ENCODE results near the gene NHLRC1.
"Not testable (repeated sequence)": the region's sequence is repeated elsewhere in the genome, so short reads cannot be mapped to it uniquely, and the experiment has no call there.

The NHLRC1 gene

DNA sequence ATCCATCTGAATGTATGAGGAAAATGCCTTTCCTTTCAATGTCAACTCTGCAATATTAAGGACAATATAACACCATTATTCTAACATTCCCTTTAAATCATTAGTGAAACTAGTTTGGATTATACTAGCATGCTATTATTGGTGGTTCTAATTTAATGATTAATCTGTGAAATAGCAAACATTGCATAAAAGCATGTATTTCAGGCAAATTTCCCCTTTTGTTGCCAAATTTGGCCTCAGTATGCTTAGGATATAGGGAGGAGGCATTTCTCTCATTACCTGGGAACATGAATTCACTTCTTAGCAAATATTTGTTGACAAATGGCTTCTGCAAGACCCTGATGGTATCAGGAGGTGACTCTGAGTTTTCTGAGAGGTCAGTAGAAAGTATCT is 30.8 kb upstream of the NHLRC1 start:
- Histone ChIP-seq H3K27ac (replicated peaks; ENCODE audit: low read length) (no peak overlapping the region), H3K4me3 (ENCODE audit: low read length in 2 of 2) (no peak overlapping the region), H3K9ac (ENCODE audit: low read depth, low read length, poor library complexity) (no peak overlapping the region), H3K79me1 (ENCODE audit: low read depth, low read length) (no peaks in the 10 kb centered on the region), H3K4me2 (ENCODE audit: insufficient read depth, low read length, poor library complexity, severe bottlenecking) (no peak overlapping the region), H3K4me1 (ENCODE audit: control insufficient read depth in 2 of 2, insufficient read depth in 1 of 2, low read depth in 1 of 2, low read length in 2 of 2) (peaks cover 4 to 5% of the 10 kb centered on the region in 2 donors), H4K91ac (ENCODE audit: low read depth, low read length, poor library complexity) (no peak overlapping the region), H3K18ac (ENCODE audit: low read length) (no peak overlapping the region), H3K36me3 (replicated peaks in 1 of 2; ENCODE audit: control insufficient read depth in 2 of 2, insufficient read depth in 2 of 2, low read length in 2 of 2) (no peaks in the 10 kb centered on the region), H3K14ac (ENCODE audit: low read length) (no peak overlapping the region), H2BK15ac (ENCODE audit: low read length) (no peak overlapping the region), H2BK12ac (ENCODE audit: low read length) (no peak overlapping the region), H3K9me3 (replicated peaks in 1 of 2; ENCODE audit: control insufficient read depth in 2 of 2, insufficient read depth in 1 of 2, low read depth in 1 of 2, low read length in 2 of 2) (no peaks in the 10 kb centered on the region), H2AFZ (ENCODE audit: low read length) (peak overlapping the region; percentile 41), H3K27me3 (ENCODE audit: control insufficient read depth in 3 of 3, insufficient read depth in 3 of 3, low read depth in 1 of 3, low read length in 3 of 3) (no peaks in the 10 kb centered on the region), H2BK5ac (ENCODE audit: low read length) (no peak overlapping the region), H2AK5ac (ENCODE audit: low read depth, low read length) (no peak overlapping the region), H4K8ac (ENCODE audit: low read depth, low read length) (no peak overlapping the region), H3K4ac (ENCODE audit: low read length) (no peak overlapping the region), H3K23ac (ENCODE audit: low read depth, low read length, poor library complexity) (no peak overlapping the region), H2BK120ac (ENCODE audit: low read depth, low read length) (no peak overlapping the region)
- no peak for DNase-seq (ENCODE audit: low spot score)

DNA sequence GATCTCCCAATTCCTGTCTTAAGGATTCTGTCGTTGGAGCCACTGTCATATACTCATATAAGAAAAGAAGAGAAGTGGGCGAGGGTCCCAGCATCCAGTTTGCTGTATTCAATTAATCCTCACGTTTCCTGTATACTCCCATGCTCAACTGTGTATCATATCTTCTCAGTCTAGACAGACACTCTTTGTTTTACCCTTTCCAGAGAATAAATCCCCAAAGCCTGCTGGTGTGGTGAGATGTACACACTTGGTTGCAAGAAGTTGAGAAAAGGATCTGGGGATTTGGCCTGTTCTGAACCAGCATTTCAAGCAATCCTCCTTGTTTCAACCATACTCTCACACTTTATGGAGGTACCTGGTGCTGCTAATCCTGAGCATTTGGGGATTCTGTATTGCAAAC is 29.3 kb upstream of the NHLRC1 start:
- Histone ChIP-seq H2BK15ac (ENCODE audit: low read length) (no peak overlapping the region), H3K23ac (ENCODE audit: low read depth, low read length, poor library complexity) (no peak overlapping the region), H3K27me3 (ENCODE audit: control insufficient read depth in 3 of 3, insufficient read depth in 3 of 3, low read depth in 1 of 3, low read length in 3 of 3) (no peaks in the 10 kb centered on the region), H3K4me1 (ENCODE audit: control insufficient read depth in 2 of 2, insufficient read depth in 1 of 2, low read depth in 1 of 2, low read length in 2 of 2) (peaks cover 4 to 5% of the 10 kb centered on the region in 2 donors), H2AK5ac (ENCODE audit: low read depth, low read length) (no peak overlapping the region), H2BK120ac (ENCODE audit: low read depth, low read length) (no peak overlapping the region), H3K9me3 (replicated peaks in 1 of 2; ENCODE audit: control insufficient read depth in 2 of 2, insufficient read depth in 1 of 2, low read depth in 1 of 2, low read length in 2 of 2) (no peaks in the 10 kb centered on the region), H2BK12ac (ENCODE audit: low read length) (no peak overlapping the region), H3K14ac (ENCODE audit: low read length) (no peak overlapping the region), H4K8ac (ENCODE audit: low read depth, low read length) (no peak overlapping the region), H3K4me2 (ENCODE audit: insufficient read depth, low read length, poor library complexity, severe bottlenecking) (no peak overlapping the region), H3K9ac (ENCODE audit: low read depth, low read length, poor library complexity) (no peak overlapping the region), H3K4me3 (ENCODE audit: low read length in 2 of 2) (no peak overlapping the region), H4K91ac (ENCODE audit: low read depth, low read length, poor library complexity) (no peak overlapping the region), H3K4ac (ENCODE audit: low read length) (no peak overlapping the region), H3K36me3 (replicated peaks in 1 of 2; ENCODE audit: control insufficient read depth in 2 of 2, insufficient read depth in 2 of 2, low read length in 2 of 2) (no peaks in the 10 kb centered on the region), H2BK5ac (ENCODE audit: low read length) (no peak overlapping the region), H2AFZ (ENCODE audit: low read length) (no peak overlapping the region), H3K18ac (ENCODE audit: low read length) (no peak overlapping the region), H3K27ac (replicated peaks; ENCODE audit: low read length) (no peak overlapping the region), H3K79me1 (ENCODE audit: low read depth, low read length) (no peaks in the 10 kb centered on the region)
- no peak for DNase-seq (ENCODE audit: low spot score)
- no CpG with 5 or more reads among the region's 3 CpGs for WGBS, 2 donors (ENCODE audit: extremely low coverage in 2 of 2, insufficient read length in 2 of 2, insufficient replicate concordance in 1 of 2)

DNA sequence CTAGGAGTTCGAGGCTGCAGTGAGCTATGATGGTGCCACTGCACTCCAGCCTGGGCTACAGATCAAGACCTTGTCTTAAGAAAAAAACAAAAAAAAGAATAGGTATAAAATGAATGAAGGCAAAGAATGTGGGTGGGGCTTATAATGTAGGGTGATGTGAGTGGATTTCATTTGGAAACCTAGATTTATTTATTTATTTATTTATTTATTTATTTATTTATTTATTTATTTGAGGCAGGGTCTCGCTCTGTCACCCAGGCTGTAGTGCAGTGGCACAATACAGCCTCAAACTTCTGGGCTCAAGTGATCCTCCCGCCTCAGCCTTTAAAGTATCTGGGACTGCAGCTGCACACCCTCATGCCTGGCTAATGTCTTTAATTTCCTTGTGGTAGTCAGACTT is 28.9 kb upstream of the NHLRC1 start:
- H3K27ac ChIP-seq (replicated peaks; ENCODE audit: low read length); H2AK5ac ChIP-seq (ENCODE audit: low read depth, low read length); H3K14ac ChIP-seq (ENCODE audit: low read length); H3K27me3 ChIP-seq (ENCODE audit: control insufficient read depth in 3 of 3, insufficient read depth in 3 of 3, low read depth in 1 of 3, low read length in 3 of 3); H2BK120ac ChIP-seq (ENCODE audit: low read depth, low read length); DNase-seq (ENCODE audit: low spot score); H3K4ac ChIP-seq (ENCODE audit: low read length); H2BK12ac ChIP-seq (ENCODE audit: low read length); H3K4me3 ChIP-seq (ENCODE audit: low read length in 2 of 2); H4K8ac ChIP-seq (ENCODE audit: low read depth, low read length); H3K18ac ChIP-seq (ENCODE audit: low read length); H3K9ac ChIP-seq (ENCODE audit: low read depth, low read length, poor library complexity); H4K91ac ChIP-seq (ENCODE audit: low read depth, low read length, poor library complexity); H2BK15ac ChIP-seq (ENCODE audit: low read length); H3K23ac ChIP-seq (ENCODE audit: low read depth, low read length, poor library complexity); H3K9me3 ChIP-seq (replicated peaks in 1 of 2; ENCODE audit: control insufficient read depth in 2 of 2, insufficient read depth in 1 of 2, low read depth in 1 of 2, low read length in 2 of 2); H3K79me1 ChIP-seq (ENCODE audit: low read depth, low read length); H3K4me1 ChIP-seq (ENCODE audit: control insufficient read depth in 2 of 2, insufficient read depth in 1 of 2, low read depth in 1 of 2, low read length in 2 of 2); H3K36me3 ChIP-seq (replicated peaks in 1 of 2; ENCODE audit: control insufficient read depth in 2 of 2, insufficient read depth in 2 of 2, low read length in 2 of 2); H3K4me2 ChIP-seq (ENCODE audit: insufficient read depth, low read length, poor library complexity, severe bottlenecking); H2BK5ac ChIP-seq (ENCODE audit: low read length); H2AFZ ChIP-seq (ENCODE audit: low read length): not testable (repeated sequence)
- no CpG with 5 or more reads among the region's 3 CpGs for WGBS, 2 donors (ENCODE audit: extremely low coverage in 2 of 2, insufficient read length in 2 of 2, insufficient replicate concordance in 1 of 2)

DNA sequence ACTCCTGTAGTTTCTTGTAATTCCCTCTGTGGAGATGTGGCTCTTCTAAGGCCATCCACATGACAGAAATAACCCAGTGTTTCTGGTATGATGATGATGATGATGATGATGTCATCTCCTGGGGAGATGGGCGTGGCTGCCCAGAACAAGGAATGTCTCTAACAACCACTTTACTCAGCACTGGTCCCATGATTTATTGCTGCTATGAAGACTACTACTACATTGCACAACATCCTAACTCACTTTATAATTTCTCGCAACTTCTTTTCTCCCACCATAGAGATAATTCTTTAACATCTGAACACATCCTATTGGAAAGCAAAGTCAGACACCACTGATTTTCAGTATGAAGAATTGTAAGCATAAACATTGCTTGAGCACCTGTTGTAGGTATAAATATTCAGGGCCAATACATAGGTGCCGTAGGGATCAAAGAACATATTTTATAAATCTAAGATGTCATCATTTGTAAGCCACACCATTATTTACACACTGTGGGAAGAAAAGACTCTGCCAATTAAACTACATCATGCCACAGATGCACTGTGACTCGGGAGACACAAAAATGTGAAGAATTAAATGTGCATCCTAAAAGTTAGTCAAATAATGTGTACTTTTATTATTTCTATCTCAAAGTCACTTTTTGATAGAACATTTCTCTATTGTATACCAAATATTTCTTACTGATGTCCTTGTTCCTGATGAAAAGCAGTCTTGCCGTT is 26.0 kb upstream of the NHLRC1 start:
- Histone ChIP-seq H3K27me3 (ENCODE audit: control insufficient read depth in 3 of 3, insufficient read depth in 3 of 3, low read depth in 1 of 3, low read length in 3 of 3) (no peaks in the 10 kb centered on the region), H3K18ac (ENCODE audit: low read length) (no peak overlapping the region), H3K4ac (ENCODE audit: low read length) (no peak overlapping the region), H3K27ac (replicated peaks; ENCODE audit: low read length) (no peak overlapping the region), H3K9me3 (replicated peaks in 1 of 2; ENCODE audit: control insufficient read depth in 2 of 2, insufficient read depth in 1 of 2, low read depth in 1 of 2, low read length in 2 of 2) (no peaks in the 10 kb centered on the region), H4K91ac (ENCODE audit: low read depth, low read length, poor library complexity) (no peak overlapping the region), H2AK5ac (ENCODE audit: low read depth, low read length) (no peak overlapping the region), H3K4me1 (ENCODE audit: control insufficient read depth in 2 of 2, insufficient read depth in 1 of 2, low read depth in 1 of 2, low read length in 2 of 2) (peaks cover 2 to 5% of the 10 kb centered on the region in 2 donors), H2BK120ac (ENCODE audit: low read depth, low read length) (no peak overlapping the region), H3K14ac (ENCODE audit: low read length) (no peak overlapping the region), H3K79me1 (ENCODE audit: low read depth, low read length) (no peaks in the 10 kb centered on the region), H2AFZ (ENCODE audit: low read length) (no peak overlapping the region), H3K36me3 (replicated peaks in 1 of 2; ENCODE audit: control insufficient read depth in 2 of 2, insufficient read depth in 2 of 2, low read length in 2 of 2) (no peaks in the 10 kb centered on the region), H3K23ac (ENCODE audit: low read depth, low read length, poor library complexity) (no peak overlapping the region), H3K4me2 (ENCODE audit: insufficient read depth, low read length, poor library complexity, severe bottlenecking) (no peak overlapping the region), H4K8ac (ENCODE audit: low read depth, low read length) (no peak overlapping the region), H2BK15ac (ENCODE audit: low read length) (no peak overlapping the region), H2BK5ac (ENCODE audit: low read length) (no peak overlapping the region), H3K4me3 (ENCODE audit: low read length in 2 of 2) (no peak overlapping the region), H3K9ac (ENCODE audit: low read depth, low read length, poor library complexity) (no peak overlapping the region), H2BK12ac (ENCODE audit: low read length) (no peak overlapping the region)
- no peak for DNase-seq (ENCODE audit: low spot score)
- 100% methylated on average over 1 of the region's 5 CpGs; no CpG with 5 or more reads in 1 of the 2 donors for WGBS, 2 donors (ENCODE audit: extremely low coverage in 2 of 2, insufficient read length in 2 of 2, insufficient replicate concordance in 1 of 2)

Measured in neuronal stem cell (in vitro differentiated cells).